ENCODE measurements around the gene PCBP4.
A peak's percentile ranks its signal among the peaks of the same experiment; 100 is the strongest.

Gene PCBP4

GRCh38 chr3:51954713-51955112 is 12.5 kb downstream of the PCBP4 start:
- TF ChIP-seq OSR1 (CRISPR knock-in tag; IDR thresholded peaks at IDR 0.05): no peak
- no peak for TF ChIP-seq ESRRG (CRISPR knock-in tag; IDR thresholded peaks at IDR 0.05)
- no peak for TF ChIP-seq RARB (CRISPR knock-in tag; IDR thresholded peaks at IDR 0.05)
- TF ChIP-seq BACH2 (CRISPR knock-in tag; IDR thresholded peaks at IDR 0.05; ENCODE audit: borderline replicate concordance): no peak
- no peak for TF ChIP-seq CSDC2 (CRISPR knock-in tag; IDR thresholded peaks at IDR 0.05)
- no peak for TF ChIP-seq ZFP30 (CRISPR knock-in tag; IDR thresholded peaks at IDR 0.05)
- TF ChIP-seq PATZ1 (CRISPR knock-in tag; IDR thresholded peaks at IDR 0.05; ENCODE audit: borderline replicate concordance): no peak
- no peak for TF ChIP-seq CSRNP3 (CRISPR knock-in tag; IDR thresholded peaks at IDR 0.05)
- no peak for TF ChIP-seq POU6F1 (CRISPR knock-in tag; IDR thresholded peaks at IDR 0.05; ENCODE audit: borderline replicate concordance, low read depth)
- TF ChIP-seq GLIS3 (CRISPR knock-in tag; IDR thresholded peaks at IDR 0.05): no peak
- TF ChIP-seq ZNF565 (CRISPR knock-in tag; conservative IDR thresholded peaks at IDR 0.05; ENCODE audit: low read depth): no peak
- TF ChIP-seq ZFP3 (CRISPR knock-in tag; IDR thresholded peaks at IDR 0.05): no peak
- no peak for TF ChIP-seq ZC3H10 (CRISPR knock-in tag; IDR thresholded peaks at IDR 0.05)
- ATAC-seq: no peak

- no peak for ATAC-seq
- TF ChIP-seq ZNF8 (CRISPR knock-in tag; IDR thresholded peaks at IDR 0.05) (no peak), POU6F1 (CRISPR knock-in tag; IDR thresholded peaks at IDR 0.05; ENCODE audit: borderline replicate concordance, low read depth) (no peak), CSRNP3 (CRISPR knock-in tag; IDR thresholded peaks at IDR 0.05) (no peak), RARB (CRISPR knock-in tag; IDR thresholded peaks at IDR 0.05) (no peak), PPARA (CRISPR knock-in tag; IDR thresholded peaks at IDR 0.05; ENCODE audit: borderline replicate concordance) (no peak), ESRRG (CRISPR knock-in tag; IDR thresholded peaks at IDR 0.05) (no peak), TOX (CRISPR knock-in tag; IDR thresholded peaks at IDR 0.05; ENCODE audit: borderline replicate concordance) (no peak), ISL1 (CRISPR knock-in tag; IDR thresholded peaks at IDR 0.05) (no peak), ARNTL (CRISPR knock-in tag; IDR thresholded peaks at IDR 0.05; ENCODE audit: borderline replicate concordance, low read depth) (no peak)
These were observed 13.1 kb downstream of the PCBP4 start for GRCh38 chr3:51954105-51954504.

- no peak for TF ChIP-seq ARNTL (CRISPR knock-in tag; IDR thresholded peaks at IDR 0.05; ENCODE audit: borderline replicate concordance, low read depth)
- TF ChIP-seq ZNF565 (CRISPR knock-in tag; conservative IDR thresholded peaks at IDR 0.05; ENCODE audit: low read depth): no peak
- ATAC-seq: peak; percentile 69
These were observed 13.8 kb downstream of the PCBP4 start for GRCh38 chr3:51953445-51953844.

GRCh38 chr3:51950899-51951298 is 16.4 kb downstream of the PCBP4 start:
- TF ChIP-seq ISL1 (CRISPR knock-in tag; IDR thresholded peaks at IDR 0.05) (no peak), CREB5 (CRISPR knock-in tag; IDR thresholded peaks at IDR 0.05; ENCODE audit: low read depth) (no peak), ARNTL (CRISPR knock-in tag; IDR thresholded peaks at IDR 0.05; ENCODE audit: borderline replicate concordance, low read depth) (no peak), CSDC2 (CRISPR knock-in tag; IDR thresholded peaks at IDR 0.05) (no peak), ESRRG (CRISPR knock-in tag; IDR thresholded peaks at IDR 0.05) (no peak), PPARA (CRISPR knock-in tag; IDR thresholded peaks at IDR 0.05; ENCODE audit: borderline replicate concordance) (no peak), GLIS3 (CRISPR knock-in tag; IDR thresholded peaks at IDR 0.05) (no peak)
- no peak for ATAC-seq

All from SK-N-SH treated with all-trans-retinoic acid at 6 μM for 48 hours (cell line).